KOPT-K1 (cell line): ENCODE results near the gene CLEC16A.
"Not testable (repeated sequence)": the region's sequence is repeated elsewhere in the genome, so short reads cannot be mapped to it uniquely, and the experiment has no call there.

Source experiments
- H3K27ac ChIP-seq: fragments of 200-600 bp; sonication (generic); 2 replicates; pipeline ENCODE4 v1.5.1; 2016; ENCODE audit warnings: antibody characterized with exemption, mild to moderate bottlenecking, low read depth, low read length; ENCODE audit not compliant: poor library complexity, severe bottlenecking
- H3K36me3 ChIP-seq: fragments of 200-600 bp; sonication (generic); 2 replicates; pipeline ENCODE4 v1.5.1; 2017; ENCODE audit warnings: antibody characterized with exemption, mild to moderate bottlenecking, low read length, moderate library complexity; ENCODE audit not compliant: insufficient read depth
- H3K9me3 ChIP-seq: fragments of 200-600 bp; sonication (generic); 2 replicates; pipeline ENCODE4 v1.5.1; 2017; ENCODE audit warnings: antibody characterized with exemption, low read length, mild to moderate bottlenecking; ENCODE audit not compliant: insufficient read depth, poor library complexity, severe bottlenecking

Gene CLEC16A

DNA sequence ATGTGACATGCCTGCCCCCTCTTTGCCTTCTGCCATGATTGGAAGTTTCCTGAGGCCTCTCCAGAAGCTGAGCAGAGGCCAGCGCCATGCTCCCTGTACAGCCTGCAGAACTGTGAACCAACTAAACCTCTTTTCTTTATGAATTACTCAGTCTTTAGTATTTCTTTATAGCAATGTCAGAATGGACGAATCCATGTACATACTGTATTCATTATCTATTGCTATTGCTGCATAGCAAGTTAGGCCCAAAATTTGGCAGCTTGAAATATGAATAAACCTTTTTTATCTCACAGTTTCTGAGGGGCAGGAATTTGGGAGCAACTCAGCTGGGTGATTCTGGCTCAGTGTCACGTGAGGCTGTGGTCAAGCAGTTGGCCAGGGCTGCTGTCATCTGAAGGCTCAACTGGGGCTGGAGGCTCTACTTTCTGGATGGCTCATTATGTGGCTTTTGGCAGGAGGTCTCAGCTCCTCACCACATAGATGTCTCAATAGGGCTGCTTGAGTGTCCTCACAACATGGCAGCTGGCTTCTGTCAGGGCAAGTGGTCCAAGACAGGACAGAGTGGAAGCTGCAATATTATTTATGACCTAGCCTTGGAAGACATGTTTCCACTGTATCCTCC, 271.7 kb downstream of the CLEC16A start:
- peaks cover 25% of the 10 kb centered on the region for H3K9me3 ChIP-seq

DNA sequence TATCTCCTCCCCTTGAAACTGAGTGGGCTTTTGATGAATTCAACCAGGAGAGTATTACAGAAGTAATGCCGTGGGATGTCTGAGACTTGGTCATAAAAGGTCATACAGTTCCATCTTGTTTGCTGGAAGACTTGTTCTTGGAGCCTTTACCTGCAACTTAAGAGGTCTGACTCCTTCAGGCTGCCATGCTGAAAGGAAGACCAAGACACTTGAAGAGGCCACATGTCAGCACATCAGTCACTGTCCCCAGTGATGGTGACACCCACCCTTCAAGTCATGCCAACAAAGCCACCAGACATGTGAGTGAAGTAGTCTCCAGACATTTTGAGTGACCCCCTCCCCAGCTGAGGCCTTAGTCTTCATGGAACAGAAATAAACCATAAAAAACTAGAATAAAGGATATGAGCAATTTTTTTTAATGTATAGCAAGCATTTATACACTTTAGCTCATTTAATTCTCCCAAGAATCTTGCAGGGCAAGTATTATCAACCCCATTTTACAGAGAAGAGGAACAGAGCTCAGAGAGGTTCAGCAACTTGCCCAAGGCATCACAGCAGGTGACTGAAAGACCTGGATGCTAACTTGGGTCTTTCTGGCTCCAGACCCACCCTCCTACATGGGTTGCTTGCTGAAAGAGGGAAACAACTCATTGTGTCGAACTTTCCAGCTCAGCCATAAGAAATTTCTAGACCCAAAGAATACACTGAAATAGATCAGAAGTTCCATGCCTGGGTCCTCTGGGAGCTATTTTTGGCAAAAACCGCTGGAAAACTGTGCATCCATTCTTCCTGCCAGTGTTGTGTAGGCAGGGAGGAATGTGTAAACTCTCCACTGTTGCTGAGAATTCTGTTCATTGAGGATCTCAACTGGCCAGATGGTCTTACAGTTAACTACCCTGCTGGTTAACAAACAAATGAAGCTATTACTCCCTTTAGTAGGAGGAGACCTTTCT, 273.6 kb downstream of the CLEC16A start:
- H3K36me3 ChIP-seq: no peaks in the 10 kb centered on the region
- H3K9me3 ChIP-seq: peaks cover 25% of the 10 kb centered on the region
- H3K27ac ChIP-seq: no peak overlapping the region

More for the DNA sequence above, 271.7 kb downstream of the CLEC16A start:
- Histone ChIP-seq H3K27ac (no peak overlapping the region), H3K36me3 (no peaks in the 10 kb centered on the region)

DNA sequence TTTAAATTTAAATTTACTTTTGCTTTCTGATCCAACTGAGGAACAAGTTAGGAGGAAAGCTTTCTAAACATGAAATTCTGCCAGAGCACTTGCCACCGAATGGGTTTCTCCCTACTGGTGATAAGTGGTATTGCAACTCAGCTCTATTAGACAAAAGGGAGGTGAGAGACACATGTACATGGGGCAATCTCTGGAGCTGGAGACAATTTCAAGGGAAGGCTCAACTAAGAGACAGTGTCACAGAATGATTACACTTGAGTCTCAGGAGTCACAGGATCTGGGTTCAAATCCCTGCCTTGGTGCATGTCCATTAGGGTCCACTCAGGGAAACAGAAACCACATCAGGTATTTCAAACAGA, 274.2 kb downstream of the CLEC16A start:
- Histone ChIP-seq H3K27ac (peak overlapping the region; percentile 99), H3K36me3 (no peaks in the 10 kb centered on the region), H3K9me3 (peaks cover 25% of the 10 kb centered on the region)

DNA sequence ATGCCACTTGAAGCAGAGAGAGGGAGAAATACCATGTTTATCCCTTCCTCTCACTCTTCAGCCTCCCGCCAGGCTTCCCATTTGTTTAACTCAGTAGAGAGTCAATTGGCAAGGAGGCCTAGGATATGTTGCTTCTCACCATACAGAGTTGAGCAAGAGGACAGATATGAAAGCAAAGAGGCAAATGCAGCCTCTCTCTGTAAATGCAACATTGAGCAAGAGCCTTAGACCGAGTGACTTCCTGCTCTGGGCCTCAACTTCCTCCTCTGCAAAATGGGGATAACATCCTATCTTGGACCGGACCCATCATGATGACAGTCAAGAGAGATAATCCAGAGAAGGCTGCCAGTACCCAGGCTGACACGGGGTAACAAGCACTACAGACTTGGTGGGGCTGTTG, 274.8 kb downstream of the CLEC16A start:
- Histone ChIP-seq H3K36me3 (no peaks in the 10 kb centered on the region), H3K27ac (peak overlapping the region; percentile 99), H3K9me3 (peaks cover 25% of the 10 kb centered on the region)

DNA sequence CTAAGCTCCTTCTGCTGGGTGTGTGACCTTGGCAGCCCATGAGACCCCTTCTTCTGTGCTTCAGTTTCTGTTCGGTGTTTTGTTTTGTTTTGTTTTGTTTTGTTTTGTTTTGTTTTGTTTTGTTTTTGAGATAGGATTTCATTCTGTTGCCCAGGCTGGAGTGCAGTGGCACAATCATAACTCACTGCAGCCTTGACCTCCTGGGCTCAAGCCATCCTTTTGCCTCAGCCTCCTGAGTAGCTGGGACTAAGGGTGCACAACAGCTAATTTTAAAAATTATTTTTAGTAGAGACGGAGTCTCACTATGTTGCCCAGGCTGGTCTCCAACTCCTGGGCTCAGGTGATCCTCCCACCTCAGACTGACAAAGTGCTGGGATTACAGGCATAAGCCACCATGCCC, 276.1 kb downstream of the CLEC16A start:
- not testable (repeated sequence) for H3K36me3 ChIP-seq
- peak overlapping the region; percentile 99 for H3K27ac ChIP-seq
- H3K9me3 ChIP-seq: peaks cover 25% of the 10 kb centered on the region

DNA sequence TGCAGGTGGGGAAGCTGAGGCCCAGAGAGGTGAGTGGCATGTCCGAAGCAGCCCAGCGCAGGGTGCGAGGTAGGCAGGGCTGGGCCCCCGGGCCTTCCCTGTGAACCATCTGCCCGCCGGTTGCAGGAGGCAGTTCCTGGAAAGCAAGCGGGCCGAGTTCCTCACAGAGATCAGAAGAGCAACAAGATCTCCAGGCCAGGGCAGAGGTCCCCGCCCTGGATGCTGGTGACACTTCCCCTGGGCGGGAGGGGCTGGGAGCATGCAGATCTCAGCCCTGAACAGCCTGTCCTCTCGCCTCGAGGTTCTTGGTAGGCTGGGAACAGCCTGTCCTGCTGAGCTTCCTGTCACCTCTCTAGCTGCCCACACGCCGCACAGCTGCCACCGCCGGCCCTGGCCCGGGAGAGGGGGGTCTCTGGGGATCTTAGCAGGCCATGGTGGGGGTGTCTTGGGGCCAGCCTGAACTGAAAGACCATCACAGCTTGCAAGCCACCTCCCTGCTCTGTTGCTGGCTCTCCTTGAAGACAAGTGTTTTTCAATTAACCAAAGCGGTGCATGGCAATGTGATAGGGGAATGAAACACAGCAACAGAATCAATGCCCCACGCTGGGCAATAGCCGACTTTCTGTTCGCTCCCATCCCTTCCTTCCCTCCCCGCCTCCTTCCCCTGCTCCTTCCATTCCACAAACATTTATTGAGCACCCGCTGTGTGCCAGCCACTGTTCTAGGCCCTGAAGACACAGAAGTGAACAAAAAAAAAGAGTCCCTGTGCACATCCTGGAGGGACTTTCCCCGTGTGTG, 279.9 kb downstream of the CLEC16A start:
- Histone ChIP-seq H3K9me3 (no peaks in the 10 kb centered on the region), H3K27ac (peak overlapping the region; percentile 99), H3K36me3 (no peaks in the 10 kb centered on the region)

DNA sequence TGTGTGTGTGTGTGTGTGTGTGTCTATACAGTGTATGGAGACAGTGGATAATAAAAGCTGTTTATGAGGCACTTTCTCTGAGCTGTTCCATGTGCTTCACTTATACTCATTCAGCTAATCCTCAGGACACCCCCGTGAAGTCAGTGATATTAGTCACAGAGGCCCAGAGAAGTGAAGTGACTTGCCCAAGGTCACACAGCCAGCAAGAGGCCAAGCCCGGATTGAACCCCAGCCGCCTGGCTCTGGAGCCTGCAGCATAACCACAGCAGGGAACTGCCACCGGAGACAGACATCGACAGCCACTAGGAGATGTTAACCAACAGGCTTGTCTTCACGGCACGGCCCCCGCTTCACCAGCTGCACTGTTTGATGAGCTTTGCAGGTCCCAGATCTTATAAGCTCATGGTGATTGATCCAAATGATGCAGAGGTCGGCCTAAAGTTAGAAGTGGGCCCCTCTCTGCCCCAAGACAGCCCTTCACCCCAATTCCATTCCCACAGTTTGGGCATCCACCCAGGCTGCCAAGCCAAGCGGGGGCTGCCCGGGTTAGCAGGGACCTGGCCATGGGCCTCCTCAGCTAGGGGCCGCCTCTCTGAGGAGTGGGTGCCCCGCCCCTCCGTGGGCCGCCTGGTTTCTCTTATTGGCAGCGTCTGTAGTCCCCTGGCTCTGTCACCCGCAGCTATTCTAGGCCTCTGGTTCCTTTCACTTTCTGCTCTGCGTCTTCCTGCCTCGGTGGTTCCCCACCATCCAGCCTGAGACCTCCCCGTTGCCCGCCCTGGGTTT, 280.7 kb downstream of the CLEC16A start:
- no peaks in the 10 kb centered on the region for H3K9me3 ChIP-seq
- H3K36me3 ChIP-seq: no peaks in the 10 kb centered on the region
- peak overlapping the region; percentile 99 for H3K27ac ChIP-seq

DNA sequence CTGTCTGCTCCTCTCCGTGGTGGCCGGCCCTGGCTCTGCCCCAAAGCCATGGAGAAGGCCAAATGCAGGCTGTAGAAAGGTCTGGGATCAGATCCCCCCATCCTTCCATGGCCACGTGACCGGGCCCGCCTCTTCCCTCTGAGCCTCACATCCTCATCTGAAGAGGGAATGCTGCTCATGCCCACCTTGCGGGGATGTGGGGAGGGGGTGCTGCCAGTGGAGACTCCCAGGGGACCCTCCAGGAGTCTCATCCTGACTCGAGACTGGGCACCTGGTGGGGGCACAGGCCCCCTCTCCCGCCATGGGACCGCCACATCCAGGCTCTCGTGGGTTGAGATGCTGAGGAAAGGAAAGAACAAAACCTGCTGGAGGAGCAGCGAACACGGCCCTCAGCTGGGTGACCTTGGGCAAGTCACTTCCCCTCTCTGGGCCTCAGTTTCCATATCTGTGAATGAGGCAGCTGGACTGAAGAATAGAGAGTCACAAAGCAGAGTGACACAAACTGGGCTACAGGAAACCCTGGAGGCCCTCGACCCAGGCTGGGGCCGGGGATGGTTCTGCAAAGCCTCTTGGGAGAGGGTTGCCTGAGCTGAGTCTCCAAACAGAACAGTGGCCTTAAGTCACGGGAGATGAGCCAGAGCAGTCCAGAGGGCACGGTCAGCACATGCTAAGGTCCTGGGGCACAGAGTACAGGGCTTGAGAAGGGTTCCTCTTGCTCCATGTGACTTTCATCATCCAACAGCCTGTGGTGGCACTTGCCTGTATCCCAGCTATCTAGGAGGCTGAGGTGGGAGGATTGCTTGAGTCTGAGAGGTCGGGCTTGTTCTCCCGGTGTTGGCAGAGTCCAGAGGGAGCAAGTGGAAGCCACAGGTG, 281.5 kb downstream of the CLEC16A start:
- Histone ChIP-seq H3K36me3 (no peaks in the 10 kb centered on the region), H3K9me3 (no peaks in the 10 kb centered on the region), H3K27ac (peak overlapping the region; percentile 99)

DNA sequence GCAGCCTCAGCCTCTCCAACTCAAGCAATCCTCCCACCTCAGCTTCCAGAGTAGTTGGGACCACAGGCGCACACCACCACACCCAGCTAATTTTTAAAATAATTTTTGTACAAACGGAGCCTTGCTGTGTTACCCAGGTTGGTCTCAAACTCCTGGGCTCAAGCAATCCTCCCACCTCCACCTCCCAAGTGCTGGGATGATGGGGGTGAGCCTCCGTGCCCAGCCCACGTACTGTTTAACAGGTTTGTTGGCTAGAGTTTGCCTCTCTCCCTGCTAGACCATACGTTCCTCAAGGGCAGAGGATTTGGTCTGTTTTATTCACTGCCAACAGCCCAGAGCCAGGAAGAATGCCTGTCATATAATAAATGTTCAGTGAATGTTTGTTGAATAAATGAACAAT, 285.1 kb downstream of the CLEC16A start:
- peak overlapping the region; percentile 99 for H3K27ac ChIP-seq
- H3K36me3 ChIP-seq: no peaks in the 10 kb centered on the region
- H3K9me3 ChIP-seq: no peaks in the 10 kb centered on the region

DNA sequence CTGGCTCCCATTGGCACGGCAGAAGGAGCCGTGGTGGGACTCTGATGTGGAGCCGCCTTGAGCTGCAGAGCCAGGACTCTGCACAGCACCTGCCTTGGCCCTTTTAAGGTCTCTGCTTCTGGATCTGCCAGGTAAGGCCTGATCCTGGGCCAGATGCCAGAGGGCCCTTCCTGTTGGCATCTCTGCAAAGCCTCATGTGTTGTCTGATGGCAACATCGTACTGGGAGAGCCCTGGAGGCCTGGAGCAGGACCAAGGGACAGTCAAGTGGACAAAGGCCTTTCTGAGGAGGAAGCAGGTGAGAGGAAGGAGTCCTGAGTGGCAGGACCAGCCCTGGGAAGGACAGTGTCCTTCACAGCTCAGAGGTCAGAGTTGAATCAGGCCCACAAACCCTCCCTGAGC, 285.5 kb downstream of the CLEC16A start:
- Histone ChIP-seq H3K36me3 (no peaks in the 10 kb centered on the region), H3K9me3 (no peaks in the 10 kb centered on the region), H3K27ac (peak overlapping the region; percentile 99)

DNA sequence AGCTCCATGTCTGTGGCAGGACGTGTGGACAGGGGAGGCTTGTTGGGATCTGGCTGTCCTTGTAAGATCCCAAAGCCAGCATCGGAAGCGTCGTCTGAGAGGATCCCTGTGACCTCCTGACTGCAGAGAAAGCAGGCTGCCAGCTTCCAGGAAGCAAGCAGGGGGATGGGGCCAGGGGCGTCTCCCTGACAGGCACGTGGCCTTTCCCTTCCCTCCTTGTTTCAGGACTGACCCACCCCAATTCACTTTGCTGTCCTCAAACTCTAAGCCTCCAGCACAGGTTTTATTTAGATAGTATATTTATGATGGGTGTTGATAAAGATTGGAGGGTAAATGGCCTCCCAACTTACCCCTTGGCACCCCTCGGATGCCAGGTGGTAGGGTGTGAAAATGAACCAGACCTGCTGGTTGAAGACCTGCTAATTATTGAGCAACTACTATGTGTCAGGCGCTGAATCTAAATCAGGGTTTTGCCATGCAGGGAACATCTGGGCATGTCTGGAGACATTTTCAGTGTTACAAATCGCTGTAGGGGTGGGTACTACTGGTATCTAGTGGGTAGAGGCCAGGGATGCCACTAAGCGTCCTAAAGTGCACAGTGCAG, 287.1 kb downstream of the CLEC16A start:
- H3K36me3 ChIP-seq: no peaks in the 10 kb centered on the region
- no peaks in the 10 kb centered on the region for H3K9me3 ChIP-seq
- H3K27ac ChIP-seq: peak overlapping the region; percentile 99
